Measurements from ENCODE around the gene PPP1R13L.
"Not testable (repeated sequence)": the region's sequence is repeated elsewhere in the genome, so short reads cannot be mapped to it uniquely, and the experiment has no call there.

The PPP1R13L gene

GRCh38 chr19:45431008-45431407 is 26.1 kb upstream of the PPP1R13L start:
- DNase-seq, result not testable (repeated sequence)

DNA sequence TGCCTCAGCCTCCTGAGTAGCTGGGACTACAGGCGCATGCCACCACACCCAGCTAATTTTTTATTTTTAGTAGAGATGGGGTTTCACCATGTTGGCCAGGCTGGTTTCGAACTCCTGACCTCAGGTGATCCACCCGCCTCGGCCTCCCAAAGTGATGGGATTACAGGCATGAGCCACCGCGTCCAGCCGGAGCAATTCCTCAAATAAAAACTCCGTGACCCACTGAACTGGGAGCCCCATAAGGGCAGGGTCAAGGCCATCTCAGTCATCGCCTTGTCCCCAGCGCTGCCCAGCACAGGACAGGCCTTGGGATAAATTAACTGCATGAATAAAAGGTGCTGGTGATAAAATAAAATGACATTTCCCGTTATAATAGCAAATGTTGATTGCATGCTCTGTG is 25.0 kb upstream of the PPP1R13L start:
- not testable (repeated sequence) for DNase-seq

- no peak for DNase-seq
These were observed 23.7 kb upstream of the PPP1R13L start for GRCh38 chr19:45428384-45429231.

DNA sequence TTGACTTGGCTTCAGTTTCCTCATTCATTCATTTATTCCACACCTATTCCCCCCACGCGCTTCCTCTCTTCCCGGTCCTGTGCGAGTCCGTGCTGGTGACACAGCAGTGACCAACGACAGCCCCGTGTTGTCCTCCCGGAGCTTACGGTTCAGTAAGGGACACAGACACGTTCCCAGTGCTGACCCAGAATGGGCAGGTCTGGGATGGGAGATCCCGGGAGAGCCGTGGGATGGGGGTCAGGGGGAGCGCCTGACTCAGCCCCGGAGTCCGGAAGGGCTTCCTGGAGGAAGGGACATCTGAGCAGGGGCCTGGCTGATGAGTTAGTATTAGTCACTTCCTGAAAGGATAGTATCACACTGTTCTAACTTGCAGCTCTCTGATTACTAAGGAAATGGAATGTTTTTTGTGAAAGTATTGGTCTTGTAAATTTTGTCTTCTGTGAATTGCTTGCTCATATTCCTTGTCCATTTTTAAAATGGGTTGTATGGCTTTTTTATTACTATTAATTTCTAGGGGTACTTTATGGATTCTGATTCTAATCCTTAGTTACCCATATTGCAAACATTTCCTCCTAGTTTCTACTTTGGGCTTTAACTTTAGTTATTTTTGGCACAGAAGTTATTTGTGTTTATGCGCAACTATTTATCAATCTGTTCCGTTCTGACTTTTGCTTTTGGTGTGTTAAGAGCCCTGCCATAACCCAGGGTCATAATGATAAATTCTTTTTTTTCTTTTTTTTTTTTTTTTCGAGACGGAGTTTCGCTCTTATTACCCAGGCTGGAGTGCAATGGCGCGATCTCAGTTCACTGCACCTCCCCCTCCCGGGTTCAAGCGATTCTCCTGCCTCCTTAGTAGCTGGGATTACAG is 19.6 kb upstream of the PPP1R13L start:
- DNase-seq, result peak; percentile 41

- peak; percentile 91 for DNase-seq
These were observed 18.8 kb upstream of the PPP1R13L start, which contains the start of gene ERCC1 for GRCh38 chr19:45423589-45424190. Gene ERCC1 (minus strand): TSS chr19:45423917. CDS start chr19:45423374, 543 bp downstream.

DNA sequence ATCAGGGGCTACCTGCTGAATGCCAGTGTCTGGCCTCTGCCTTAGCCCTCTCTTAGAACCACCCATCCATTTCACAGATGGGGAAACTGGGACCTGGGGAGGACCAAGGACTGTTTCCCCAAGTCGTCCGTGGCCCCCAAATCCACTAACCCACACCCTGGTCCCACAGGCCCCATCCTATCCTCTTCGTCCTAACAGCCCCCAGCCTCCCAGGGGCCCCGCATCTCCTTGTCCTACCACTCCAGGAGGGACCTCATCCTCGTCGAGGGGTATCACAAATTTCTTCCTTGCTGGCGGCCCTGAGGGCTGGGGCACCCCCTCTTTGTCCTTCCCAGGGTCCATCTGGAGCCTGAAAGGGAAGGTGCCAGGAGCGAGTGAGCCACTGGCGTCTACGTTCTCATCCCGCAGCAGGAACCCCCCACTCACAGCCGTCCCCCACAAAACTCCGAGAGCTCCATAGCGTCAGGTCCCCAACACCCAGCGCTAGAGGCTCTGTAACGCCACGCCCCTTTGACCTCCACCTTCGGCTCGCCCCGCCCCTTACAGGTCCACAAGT is 18.2 kb upstream of the PPP1R13L start:
- no peak for DNase-seq

DNA sequence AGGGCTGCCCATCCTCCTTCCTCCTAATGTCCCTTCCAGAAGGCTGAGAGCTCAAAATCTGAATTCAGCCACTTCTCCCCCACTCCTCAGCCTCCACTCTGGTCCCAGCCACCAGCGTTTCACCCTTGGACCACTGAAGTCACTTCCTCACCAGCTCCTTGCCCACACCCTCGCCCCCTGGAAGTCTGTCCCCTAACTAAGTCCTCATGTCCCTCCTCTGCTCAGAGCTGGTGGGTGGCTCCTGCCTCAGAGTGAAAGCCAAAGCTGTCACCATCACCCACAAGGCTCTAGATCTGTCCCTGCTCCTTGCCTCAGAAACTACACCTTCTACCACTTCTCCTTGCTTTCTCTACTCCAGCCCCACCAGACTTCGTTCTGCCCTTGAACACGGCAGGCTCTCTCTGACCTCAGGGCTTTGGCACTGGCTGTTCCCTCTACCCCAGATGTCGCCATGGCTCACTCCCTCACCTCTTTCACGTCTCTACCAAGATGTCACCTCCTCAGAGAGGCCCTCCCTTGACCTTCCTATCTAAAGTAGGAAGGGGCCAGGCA is 17.2 kb upstream of the PPP1R13L start:
- no peak for DNase-seq

DNA sequence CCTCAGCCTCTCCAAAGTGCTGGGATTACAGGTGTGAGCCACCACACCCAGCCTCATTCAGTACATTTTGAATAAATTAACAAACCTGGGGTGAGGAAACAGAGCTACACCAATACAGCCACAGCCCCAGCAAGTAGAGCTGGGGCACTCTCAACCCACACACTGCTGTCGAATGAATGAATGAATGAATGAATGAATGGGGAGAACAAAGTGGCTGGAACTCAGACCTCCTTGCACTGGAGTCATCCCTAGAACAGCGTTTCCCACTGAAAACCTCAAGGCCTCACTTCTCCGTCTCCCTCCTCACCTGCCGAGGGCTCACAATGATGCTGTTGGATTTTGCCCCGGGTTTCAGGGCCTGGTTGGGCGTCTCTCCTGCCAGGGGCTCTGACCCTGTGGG is 16.0 kb upstream of the PPP1R13L start:
- DNase-seq, result no peak

DNA sequence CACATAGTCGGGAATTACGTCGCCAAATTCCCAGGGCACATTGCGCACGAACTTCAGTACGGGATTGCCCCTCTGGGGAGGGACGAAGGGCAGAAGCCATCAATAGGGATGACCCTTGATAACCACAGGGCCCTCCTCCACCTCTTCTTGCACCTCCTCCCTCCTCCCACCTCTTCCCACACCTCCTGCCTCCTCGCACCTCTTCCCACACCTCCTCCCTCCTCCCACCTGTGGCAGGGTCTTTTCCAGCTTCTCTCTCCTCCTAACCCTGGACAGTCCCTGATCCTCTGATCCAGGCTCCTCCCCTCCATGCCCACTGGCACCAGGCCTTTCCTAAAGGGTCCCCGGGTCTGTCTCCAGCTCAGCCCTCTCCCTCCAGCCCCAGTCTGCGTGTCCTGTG is 15.5 kb upstream of the PPP1R13L start:
- no peak for DNase-seq

- DNase-seq, result no peak
These were observed 15.0 kb upstream of the PPP1R13L start for GRCh38 chr19:45419895-45420294.

DNA sequence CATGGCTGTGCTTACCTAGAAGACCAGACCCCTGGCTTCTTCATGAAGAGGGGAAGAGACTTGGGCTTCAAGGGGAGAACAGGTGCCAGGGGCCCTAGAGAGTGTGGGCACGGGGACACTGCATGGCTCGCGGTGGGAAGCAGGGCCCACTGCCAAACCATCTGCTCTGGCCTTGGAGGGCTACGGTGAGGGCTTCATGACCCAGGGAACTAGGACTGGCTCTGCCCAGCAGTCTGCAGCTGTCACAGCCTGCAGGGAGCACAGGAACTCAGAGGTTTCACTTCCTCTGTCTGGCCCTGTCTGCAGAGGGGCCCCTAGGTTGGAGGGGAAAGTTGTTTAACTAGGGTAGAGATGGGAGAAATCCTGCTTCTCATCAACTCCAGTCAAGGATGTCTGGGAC is 14.5 kb upstream of the PPP1R13L start:
- DNase-seq, result no peak

GRCh38 chr19:45418802-45419201 is 13.9 kb upstream of the PPP1R13L start:
- no peak for DNase-seq

DNA sequence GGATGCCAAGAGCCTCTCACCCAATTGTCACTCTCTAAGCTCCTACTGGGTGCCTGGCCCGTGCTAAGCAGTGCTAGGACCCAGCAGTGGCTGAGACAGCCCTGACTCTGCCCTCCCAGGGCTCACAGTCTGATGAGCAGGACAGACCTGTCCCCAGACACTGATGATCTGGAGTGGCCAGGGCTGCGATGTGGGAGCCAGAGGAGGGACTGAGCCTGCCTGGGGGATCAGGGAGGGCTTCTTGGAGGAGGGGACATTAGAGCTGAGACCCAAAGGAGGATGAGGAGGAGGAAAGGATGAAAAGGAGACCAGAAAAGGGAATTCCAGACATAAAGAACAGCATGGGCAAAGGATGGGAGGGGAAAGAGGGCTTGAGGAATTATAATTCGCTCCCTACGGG is 12.3 kb upstream of the PPP1R13L start:
- DNase-seq, result no peak

DNA sequence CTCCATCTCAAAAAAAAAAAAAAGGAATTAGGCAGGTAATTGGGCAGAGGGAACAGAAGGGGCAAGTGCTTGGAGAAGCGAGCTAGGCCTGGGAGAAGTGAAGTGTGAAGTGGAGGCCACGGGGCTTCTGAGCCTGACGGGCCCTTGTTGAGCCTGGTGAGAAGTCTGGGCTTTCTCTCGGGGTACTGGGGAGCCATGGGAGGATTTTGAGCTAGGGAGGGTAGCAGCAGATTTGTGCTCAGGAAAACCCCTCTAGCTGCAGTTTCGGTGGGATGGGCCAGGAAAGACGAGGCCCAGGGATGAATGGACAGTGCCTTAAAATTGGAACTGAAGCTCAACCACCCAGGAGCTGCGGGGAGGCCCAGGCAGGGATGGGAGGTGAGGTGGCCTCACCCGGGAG is 9.6 kb upstream of the PPP1R13L start:
- no peak for DNase-seq

- DNase-seq, result no peak
These were observed 8.6 kb upstream of the PPP1R13L start for GRCh38 chr19:45413497-45413896.

DNA sequence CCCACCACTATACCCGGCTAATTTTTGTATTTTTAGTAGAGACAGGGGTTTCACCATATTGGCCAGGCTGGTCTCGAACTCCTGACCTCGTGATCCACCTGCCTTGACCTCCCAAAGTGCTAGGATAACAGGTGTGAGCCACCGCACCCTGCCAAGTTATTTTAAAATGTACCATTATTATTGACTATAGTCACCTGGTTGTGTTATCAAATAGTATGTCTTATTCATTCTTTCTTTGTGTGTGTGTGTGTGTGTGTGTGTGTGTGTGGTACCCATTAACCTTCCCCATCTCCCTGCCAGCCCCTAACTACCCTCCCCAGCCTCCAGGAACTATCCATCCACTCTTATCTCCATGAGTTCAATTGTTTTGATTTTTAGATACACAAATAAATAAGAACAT is 5.5 kb upstream of the PPP1R13L start:
- not testable (repeated sequence) for DNase-seq

DNA sequence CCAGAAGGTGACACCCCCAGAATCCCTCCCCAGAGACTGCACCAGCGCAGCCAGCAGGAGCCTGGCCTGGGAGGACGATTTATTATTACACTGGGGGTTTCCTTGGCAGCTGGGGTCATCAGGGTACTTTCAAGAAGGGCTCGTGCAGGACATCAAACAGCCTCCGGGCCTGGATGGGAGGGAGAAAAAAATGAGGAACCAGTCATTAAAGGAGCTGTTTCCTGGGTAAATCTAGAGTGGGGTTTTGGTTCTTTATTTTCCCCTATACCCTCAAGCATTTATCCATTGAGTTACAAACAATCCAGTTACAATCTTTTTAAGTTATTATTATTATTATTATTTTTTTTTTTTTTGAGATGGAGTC is 4.7 kb upstream of the PPP1R13L start:
- no peak for DNase-seq

GRCh38 chr19:45408830-45409556 is 4.1 kb upstream of the PPP1R13L start:
- DNase-seq, result no peak

- no peak for DNase-seq
These were observed 3.3 kb upstream of the PPP1R13L start for GRCh38 chr19:45408121-45408520.

DNA sequence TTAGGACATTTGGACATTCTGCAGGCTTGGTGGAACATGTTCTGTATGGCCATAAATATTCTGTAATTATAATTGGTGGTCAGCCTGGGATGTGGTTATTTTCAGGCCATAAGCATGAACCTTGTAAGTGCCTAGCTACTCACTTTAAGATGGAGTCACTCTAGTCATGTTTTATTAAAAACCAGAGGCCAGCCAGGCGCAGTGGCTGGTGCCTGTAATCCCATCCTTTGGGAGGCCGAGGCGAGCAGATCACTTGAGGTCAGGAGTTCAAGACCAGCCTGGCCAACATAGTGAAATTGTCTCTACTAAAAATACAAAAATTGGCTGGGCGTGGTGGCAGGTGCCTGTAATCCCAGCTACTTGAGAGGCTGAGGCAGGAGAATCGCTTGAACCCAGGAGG is 2.7 kb upstream of the PPP1R13L start:
- not testable (repeated sequence) for DNase-seq

DNA sequence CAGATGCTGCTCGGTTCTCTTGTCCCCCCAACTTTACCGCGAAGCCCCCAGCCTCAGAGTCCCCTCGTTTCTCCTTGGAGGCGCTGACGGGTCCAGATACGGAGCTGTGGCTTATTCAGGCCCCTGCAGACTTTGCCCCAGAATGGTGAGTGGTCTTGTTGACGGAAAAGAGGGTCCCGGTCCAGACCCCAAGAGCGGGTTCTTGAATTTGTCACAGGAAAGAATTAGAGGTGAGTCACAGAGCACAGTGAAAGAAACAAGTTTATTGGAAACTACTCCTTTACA is 2.2 kb upstream of the PPP1R13L start:
- DNase-seq, result no peak

Measured in NCI-H1694 (cell line).